ENCODE results near the gene NDUFAB1. TPM values are rescaled to one million over a fixed set of nuclear protein-coding genes. Genes with fewer than 3 reads are reported as not detected.

Gene NDUFAB1
- total and polyA plus RNA-seq, 2 of the 13 experiments (the other 11 are each of a cell fraction or from before 2014, with no cell fraction given), result 221 to 601 TPM

- TF ChIP-seq BCL3 (CRISPR knock-in tag; IDR thresholded peaks at IDR 0.05) (peak; percentile 93), HNRNPK (IDR thresholded peaks at IDR 0.05; ENCODE audit: low read depth, low read length, poor library complexity, severe bottlenecking) (peak; percentile 83), JARID2 (CRISPR knock-in tag; IDR thresholded peaks at IDR 0.05; ENCODE audit: insufficient replicate concordance) (no peak), HES4 (CRISPR knock-in tag; IDR thresholded peaks at IDR 0.05; ENCODE audit: borderline replicate concordance) (peak; percentile 79), ZNF672 (CRISPR knock-in tag; IDR thresholded peaks at IDR 0.05) (no peak), ZNF512B (CRISPR knock-in tag; IDR thresholded peaks at IDR 0.05; ENCODE audit: borderline replicate concordance) (no peak), RFX3 (CRISPR knock-in tag; IDR thresholded peaks at IDR 0.05) (peak; percentile 56; the same call in 1 of the 2 replicates), ZSCAN22 (CRISPR knock-in tag; IDR thresholded peaks at IDR 0.05) (no peak), REXO4 (CRISPR knock-in tag; IDR thresholded peaks at IDR 0.05; ENCODE audit: borderline replicate concordance) (0 out of 2 replicates have a peak, but pooled peaks have one; percentile 61), SIN3B (IDR thresholded peaks at IDR 0.05; ENCODE audit: low read length) (peak; percentile 87), SP1 (IDR thresholded peaks at IDR 0.05) (no peak), SP1 (CRISPR knock-in tag; IDR thresholded peaks at IDR 0.05) (peak; percentile 70), FOXK1 (CRISPR knock-in tag; IDR thresholded peaks at IDR 0.05; ENCODE audit: borderline replicate concordance, low read depth) (peak; percentile 92; the same call in 1 of the 2 replicates), CBX5 (CRISPR knock-in tag; IDR thresholded peaks at IDR 0.05; ENCODE audit: borderline replicate concordance) (peak; percentile 59; the same call in 1 of the 2 replicates), ZKSCAN5 (CRISPR knock-in tag; IDR thresholded peaks at IDR 0.05) (no peak), GABPB1 (CRISPR knock-in tag; IDR thresholded peaks at IDR 0.05) (peak; percentile 98), E2F1 (CRISPR knock-in tag; IDR thresholded peaks at IDR 0.05) (peak; percentile 89), ZNF441 (CRISPR knock-in tag; IDR thresholded peaks at IDR 0.05; ENCODE audit: borderline replicate concordance) (no peak; the same call in 1 of the 2 replicates), KDM6A (CRISPR knock-in tag; IDR thresholded peaks at IDR 0.05; ENCODE audit: low read depth) (no peak; the same call in 1 of the 2 replicates), XBP1 (CRISPR knock-in tag; IDR thresholded peaks at IDR 0.05) (no peak; the same call in 1 of the 2 replicates)
- TF ChIP-seq, protein P1, sequence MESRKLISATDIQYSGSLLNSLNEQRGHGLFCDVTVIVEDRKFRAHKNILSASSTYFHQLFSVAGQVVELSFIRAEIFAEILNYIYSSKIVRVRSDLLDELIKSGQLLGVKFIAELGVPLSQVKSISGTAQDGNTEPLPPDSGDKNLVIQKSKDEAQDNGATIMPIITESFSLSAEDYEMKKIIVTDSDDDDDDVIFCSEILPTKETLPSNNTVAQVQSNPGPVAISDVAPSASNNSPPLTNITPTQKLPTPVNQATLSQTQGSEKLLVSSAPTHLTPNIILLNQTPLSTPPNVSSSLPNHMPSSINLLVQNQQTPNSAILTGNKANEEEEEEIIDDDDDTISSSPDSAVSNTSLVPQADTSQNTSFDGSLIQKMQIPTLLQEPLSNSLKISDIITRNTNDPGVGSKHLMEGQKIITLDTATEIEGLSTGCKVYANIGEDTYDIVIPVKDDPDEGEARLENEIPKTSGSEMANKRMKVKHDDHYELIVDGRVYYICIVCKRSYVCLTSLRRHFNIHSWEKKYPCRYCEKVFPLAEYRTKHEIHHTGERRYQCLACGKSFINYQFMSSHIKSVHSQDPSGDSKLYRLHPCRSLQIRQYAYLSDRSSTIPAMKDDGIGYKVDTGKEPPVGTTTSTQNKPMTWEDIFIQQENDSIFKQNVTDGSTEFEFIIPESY (CRISPR knock-in tag; IDR thresholded peaks at IDR 0.05), result peak; percentile 83
Measured at GRCh38 chr16:23595951-23596720, at the start of gene NDUFAB1 (continued).

Data from HepG2 (cell line).